ENCODE data around the gene OGFOD2. TPM values are rescaled to one million over a fixed set of nuclear protein-coding genes. Genes with fewer than 3 reads are reported as not detected.

The OGFOD2 gene
- total and polyA plus RNA-seq, 2 of the 13 experiments (the other 11 are each of a cell fraction or from before 2014, with no cell fraction given): 13.2 to 14.6 TPM

GRCh38 chr12:123010110-123010509, 35.1 kb downstream of the OGFOD2 start:
- Histone ChIP-seq H3K27ac (ENCODE audit: extremely low read length, insufficient read depth, low read length) (no peak overlapping the region), H3K36me3 (replicated peaks in 1 of 2; ENCODE audit: control insufficient read depth in 1 of 2, insufficient read depth in 2 of 2, low read length in 2 of 2) (peaks cover 10 to 35% of the 10 kb centered on the region in 2 experiments; a peak in 4 of 5 replicates), H3K27me3 (ENCODE audit: control insufficient read depth in 1 of 2, insufficient read depth in 2 of 2, low read length in 2 of 2) (no peaks in the 10 kb centered on the region), H3K79me2 (ENCODE audit: insufficient read depth, low read length) (no peaks in the 10 kb centered on the region), H3K9me3 (ENCODE audit: low read length) (no peaks in the 10 kb centered on the region), H4K20me1 (ENCODE audit: insufficient read depth, low read length) (no peaks in the 10 kb centered on the region), H3K4me3 (replicated peaks in 1 of 3; ENCODE audit: insufficient read depth in 1 of 3, low read depth in 2 of 3, low read length in 3 of 3) (no peak overlapping the region), H3K9ac (ENCODE audit: insufficient read depth, low read depth, low read length) (no peak overlapping the region), H3K4me2 (ENCODE audit: low read depth, low read length) (no peak overlapping the region), H2AFZ (ENCODE audit: low read length) (no peak overlapping the region), H3K4me1 (ENCODE audit: insufficient read depth, low read length) (no peaks in the 10 kb centered on the region)
- 100% methylated on average over 1 of the region's 1 CpG for WGBS (ENCODE audit: low lambda C conversion rate)
- in situ Hi-C loops (cut with HindIII; ENCODE audit: extremely low pct_ligation_motif_present, low pct_unique_long_range_greater_than_20kb): no loop called here
- DNase-seq (ENCODE audit: low spot score) (no peak), ATAC-seq (no peak), FAIRE-seq (no peak)
- TF ChIP-seq ZNF121 (CRISPR knock-in tag; IDR thresholded peaks at IDR 0.05) (peak; percentile 74; the same call in 1 of the 2 replicates), PHF21A (CRISPR knock-in tag; IDR thresholded peaks at IDR 0.05) (no peak)
- ChIA-PET CTCF (ENCODE audit: low intra/inter-chr PET ratio, low total read pairs) (no interaction called here), POLR2A (no interaction called here)
- BruUV-seq (replicated peaks): no TSS peak
- intact Hi-C loops (cut with micrococcal nuclease; ENCODE audit: unreplicated experiment): no loop called here

GRCh38 chr12:123010681-123011080, 35.6 kb downstream of the OGFOD2 start:
- ATAC-seq: no peak; the same call in 1 of the 3 replicates
- H3K4me2 ChIP-seq (ENCODE audit: low read depth, low read length): no peak overlapping the region
- H4K20me1 ChIP-seq (ENCODE audit: insufficient read depth, low read length): no peaks in the 10 kb centered on the region
- no TSS peak for BruUV-seq (replicated peaks)
- no peaks in the 10 kb centered on the region for H3K79me2 ChIP-seq (ENCODE audit: insufficient read depth, low read length)
- H2AFZ ChIP-seq (ENCODE audit: low read length): no peak overlapping the region
- 85% methylated on average over 2 of the region's 4 CpGs for WGBS (ENCODE audit: low lambda C conversion rate)
- FAIRE-seq: no peak
- no peaks in the 10 kb centered on the region for H3K9me3 ChIP-seq (ENCODE audit: low read length)
- peaks cover 9 to 35% of the 10 kb centered on the region in 2 experiments; a peak in 4 of 5 replicates for H3K36me3 ChIP-seq (replicated peaks in 1 of 2; ENCODE audit: control insufficient read depth in 1 of 2, insufficient read depth in 2 of 2, low read length in 2 of 2)
- no peaks in the 10 kb centered on the region for H3K27me3 ChIP-seq (ENCODE audit: control insufficient read depth in 1 of 2, insufficient read depth in 2 of 2, low read length in 2 of 2)
- intact Hi-C loops (cut with micrococcal nuclease; ENCODE audit: unreplicated experiment) (no loop called here), in situ Hi-C loops (cut with HindIII; ENCODE audit: extremely low pct_ligation_motif_present, low pct_unique_long_range_greater_than_20kb) (no loop called here)
- POLR2A ChIA-PET: no interaction called here
- CTCF ChIA-PET (ENCODE audit: low intra/inter-chr PET ratio, low total read pairs): no interaction called here
- no peak overlapping the region for H3K9ac ChIP-seq (ENCODE audit: insufficient read depth, low read depth, low read length)
- DNase-seq (ENCODE audit: low spot score): no peak
- H3K4me3 ChIP-seq (replicated peaks in 1 of 3; ENCODE audit: insufficient read depth in 1 of 3, low read depth in 2 of 3, low read length in 3 of 3): no peak overlapping the region
- TF ChIP-seq NFE2L2 (IDR thresholded peaks at IDR 0.05; ENCODE audit: low read length) (no peak), ZNF264 (CRISPR knock-in tag; IDR thresholded peaks at IDR 0.05) (no peak)
- H3K4me1 ChIP-seq (ENCODE audit: insufficient read depth, low read length): no peaks in the 10 kb centered on the region
- H3K27ac ChIP-seq (ENCODE audit: extremely low read length, insufficient read depth, low read length): no peak overlapping the region

Measured in HepG2 (cell line).